Raji (cell line): Measurements from ENCODE around the gene MINK1.

Experiments
- POLR2A ChIP-seq: IDR thresholded peaks from 2 replicates; pipeline ENCODE4 v1.6.1; 2011; ENCODE audit warnings: low read depth, low read length, control low read depth; ENCODE audit not compliant: insufficient read depth

Gene MINK1

DNA sequence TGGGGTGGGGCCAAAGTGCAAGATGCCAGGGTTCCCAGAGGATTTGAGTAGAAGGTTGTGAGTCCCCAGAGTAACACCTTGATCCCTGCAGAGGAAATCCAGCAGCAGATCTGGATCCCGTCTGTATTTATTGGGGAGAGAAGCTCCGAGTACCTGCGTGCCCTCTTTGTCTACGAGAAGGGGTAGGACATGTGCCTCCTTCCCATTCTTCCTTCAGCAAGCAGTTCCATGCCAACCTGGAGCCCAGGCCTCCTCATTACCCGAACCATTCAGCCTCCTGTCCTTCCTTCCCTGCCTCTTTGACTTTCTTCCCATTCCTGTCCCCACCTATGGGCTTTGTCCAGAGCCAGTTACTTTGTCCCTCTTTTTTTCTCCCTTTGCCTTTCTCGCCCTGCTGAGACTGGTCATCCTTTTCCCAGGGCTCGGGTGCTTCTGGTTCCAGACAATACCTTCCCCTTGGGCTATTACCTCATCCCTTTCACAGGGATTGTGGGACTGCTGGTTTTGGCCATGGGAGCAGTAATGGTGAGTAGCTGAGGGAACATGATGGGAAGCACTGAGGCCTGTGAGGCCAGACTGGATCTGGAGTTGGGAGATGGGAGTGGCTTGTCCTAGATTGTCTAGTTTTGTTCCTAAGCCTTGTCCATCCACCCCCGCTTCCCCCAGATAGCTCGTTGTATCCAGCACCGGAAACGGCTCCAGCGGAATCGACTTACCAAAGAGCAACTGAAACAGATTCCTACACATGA is 109.8 kb downstream of the MINK1 start:
- no peak for TF ChIP-seq POLR2A

GRCh38 chr17:4944163-4944553 is 111.0 kb downstream of the MINK1 start:
- TF ChIP-seq POLR2A: peak; percentile 37; the same call in 1 of the 2 replicates

DNA sequence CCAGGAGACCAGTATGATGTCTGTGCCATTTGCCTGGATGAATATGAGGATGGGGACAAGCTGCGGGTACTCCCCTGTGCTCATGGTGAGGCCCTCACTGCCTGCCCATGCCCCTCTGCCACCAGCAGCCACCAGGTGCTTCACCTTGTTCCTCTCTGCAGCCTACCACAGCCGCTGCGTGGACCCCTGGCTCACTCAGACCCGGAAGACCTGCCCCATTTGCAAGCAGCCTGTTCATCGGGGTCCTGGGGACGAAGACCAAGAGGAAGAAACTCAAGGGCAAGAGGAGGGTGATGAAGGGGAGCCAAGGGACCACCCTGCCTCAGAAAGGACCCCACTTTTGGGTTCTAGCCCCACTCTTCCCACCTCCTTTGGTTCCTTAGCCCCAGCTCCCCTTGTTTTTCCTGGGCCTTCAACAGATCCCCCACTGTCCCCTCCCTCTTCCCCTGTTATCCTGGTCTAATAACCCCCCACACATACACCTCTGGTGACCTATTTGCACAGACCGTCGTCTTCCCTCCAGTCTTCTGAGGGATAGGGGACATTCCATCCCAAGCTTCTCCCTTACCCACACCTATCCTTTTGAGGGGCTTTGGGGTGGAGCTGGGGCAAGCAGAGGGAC is 111.5 kb downstream of the MINK1 start:
- 0 out of 2 replicates have a peak, but pooled peaks have one; percentile 11 for TF ChIP-seq POLR2A

DNA sequence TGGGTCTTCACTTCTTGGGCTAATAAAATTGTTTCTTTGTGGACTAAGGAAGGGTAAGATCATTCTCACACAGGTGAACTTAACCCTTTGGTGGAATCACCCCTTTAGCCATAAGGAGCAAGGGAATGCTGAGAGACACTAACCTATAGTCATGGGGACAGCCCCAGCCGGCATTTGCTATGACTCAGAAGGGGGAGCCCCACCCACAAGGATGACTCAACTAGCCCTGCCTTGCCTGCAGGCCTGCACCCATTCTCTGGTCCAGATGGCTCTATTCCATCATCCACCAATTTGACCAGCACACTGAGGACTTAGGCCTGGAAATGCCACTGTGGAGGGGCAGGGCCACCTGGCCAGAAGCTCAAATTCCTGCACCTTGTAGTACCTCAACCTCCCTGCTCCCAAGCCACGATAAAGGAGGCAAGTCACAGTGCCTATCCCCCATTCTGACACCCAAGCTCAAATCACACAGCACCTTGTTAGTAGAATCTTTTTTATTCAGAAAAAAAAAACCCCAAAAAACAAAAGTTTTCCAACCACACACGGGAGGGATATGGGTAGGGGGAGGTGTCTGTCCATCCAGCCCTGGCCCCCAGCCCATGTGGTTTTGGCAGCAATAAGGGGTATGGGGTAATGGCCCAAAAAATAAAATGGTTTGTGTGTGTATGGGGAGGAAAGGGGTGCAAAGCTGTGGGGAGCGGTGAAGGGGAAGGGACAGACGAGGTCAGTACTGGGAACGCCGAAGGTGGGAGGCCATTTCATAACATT is 112.2 kb downstream of the MINK1 start:
- TF ChIP-seq POLR2A: peak; percentile 59

DNA sequence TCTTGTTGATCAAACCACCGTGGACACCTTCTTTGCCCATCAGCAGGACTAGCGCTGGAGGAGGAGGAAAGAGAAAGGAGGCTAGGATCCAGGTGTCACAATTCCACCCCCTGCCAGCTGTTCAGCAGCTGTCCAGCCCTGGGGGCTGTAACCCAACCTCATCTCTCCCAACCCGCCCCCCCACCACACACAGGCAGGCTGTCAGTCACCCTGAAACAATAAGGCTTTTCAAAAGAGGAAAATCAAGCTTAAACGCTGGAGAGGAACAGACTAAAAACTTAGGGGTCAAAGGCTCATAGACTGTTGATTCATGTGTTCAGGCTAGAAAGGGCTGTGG is 112.8 kb downstream of the MINK1 start:
- no peak for TF ChIP-seq POLR2A

DNA sequence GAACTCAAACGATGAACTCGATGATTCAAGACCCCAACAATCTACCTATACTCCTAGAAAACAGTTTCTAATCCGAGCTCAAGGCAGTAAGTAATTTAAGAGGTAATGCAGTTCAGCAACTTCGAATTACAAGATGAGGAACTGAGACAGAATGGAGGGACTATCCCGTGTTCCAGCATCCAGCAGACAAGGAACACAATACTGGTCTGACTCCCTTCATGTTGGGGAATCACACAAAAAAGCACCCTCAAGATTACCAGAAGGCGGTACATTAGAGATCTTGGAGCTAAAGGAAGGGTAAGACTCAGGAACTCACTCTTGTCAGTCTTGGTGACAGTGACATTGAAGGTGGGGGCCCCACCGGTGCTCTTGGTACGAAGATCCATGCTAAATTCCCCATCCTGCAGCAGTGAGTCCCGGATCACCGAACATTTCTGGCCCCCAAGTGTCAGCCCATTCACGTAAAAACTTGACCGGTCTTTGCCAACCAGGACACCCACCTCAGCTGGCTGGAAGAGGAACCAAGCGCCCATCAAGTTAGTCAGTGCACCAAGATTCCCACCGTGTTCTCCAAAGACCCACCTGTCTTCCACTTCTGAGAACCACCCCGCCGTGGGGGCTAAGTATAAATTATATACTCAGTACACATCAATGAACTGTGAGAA is 113.3 kb downstream of the MINK1 start:
- no peak for TF ChIP-seq POLR2A

- no peak for TF ChIP-seq POLR2A
Observed at GRCh38 chr17:4947010-4947410, 113.9 kb downstream of the MINK1 start.
